ENCODE measurements around the gene FHOD3. TPM values are rescaled to one million over a fixed set of nuclear protein-coding genes. Genes with fewer than 3 reads are reported as not detected.

Gene FHOD3
- total and polyA plus RNA-seq, 3 experiments from 2014 or later = not detected

GRCh38 chr18:36821681-36822080, 524.2 kb downstream of the FHOD3 start:
- Mint-ChIP-seq H3K27ac (peak overlapping the region in 1 of 8 donors; percentile 47), H3K4me3 (no peak overlapping the region), H3K9me3 (no peaks in the 10 kb centered on the region), H3K4me1 (peaks cover 5 to 39% (median 12%) of the 10 kb centered on the region in 3 donors), H3K36me3 (peaks cover 0 to 44% (median 8%) of the 10 kb centered on the region in 3 donors), H3K27me3 (no peaks in the 10 kb centered on the region)
- no peak overlapping the region for H3K4me3 ChIP-seq (ENCODE audit: low read length)
- CTCF ChIA-PET = interaction anchor here (2.1 kb wide), 2 partner anchors 7 to 10 kb away, joined by 6 to 7 read pairs; partner anchors contain the start of genes KIAA1328 and TPGS2
- DNase-seq = no peak
- H3K4me1 ChIP-seq (ENCODE audit: insufficient read depth, low read length) = no peaks in the 10 kb centered on the region
- peaks cover 3% of the 10 kb centered on the region for H3K36me3 ChIP-seq (ENCODE audit: insufficient read depth, low read length)
- H3K27me3 ChIP-seq (ENCODE audit: insufficient read depth, low read length, poor library complexity, severe bottlenecking) = no peaks in the 10 kb centered on the region
- no peaks in the 10 kb centered on the region for H3K9me3 ChIP-seq (ENCODE audit: low read length)
- POLR2A ChIA-PET = no interaction called here
- no peak overlapping the region for H3K27ac ChIP-seq (ENCODE audit: low read depth, low read length)

DNA sequence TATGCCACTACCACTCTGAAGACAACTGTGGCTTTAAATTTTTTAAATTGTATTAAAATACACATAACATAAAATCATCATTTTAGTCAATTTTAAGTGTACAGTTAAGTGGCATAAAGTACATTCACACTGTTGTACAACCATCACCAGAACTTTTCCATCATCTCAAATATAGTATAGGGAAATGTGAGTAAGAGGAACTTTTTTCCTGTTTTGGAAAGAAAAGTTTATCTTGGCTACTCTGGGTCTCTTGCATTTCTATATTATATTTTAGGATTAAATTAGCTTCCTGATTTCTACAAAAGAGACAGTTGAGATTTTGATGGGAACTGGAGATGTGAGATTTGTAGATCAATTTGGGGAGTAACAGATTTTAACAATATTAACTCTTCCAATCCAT, 528.0 kb downstream of the FHOD3 start:
- Histone ChIP-seq H3K9me3 (ENCODE audit: low read length) (no peaks in the 10 kb centered on the region), H3K27ac (ENCODE audit: low read depth, low read length) (no peak overlapping the region), H3K4me1 (ENCODE audit: insufficient read depth, low read length) (peaks cover 17% of the 10 kb centered on the region), H3K4me3 (ENCODE audit: low read length) (no peak overlapping the region), H3K36me3 (ENCODE audit: insufficient read depth, low read length) (no peaks in the 10 kb centered on the region), H3K27me3 (ENCODE audit: insufficient read depth, low read length, poor library complexity, severe bottlenecking) (no peaks in the 10 kb centered on the region)
- Mint-ChIP-seq H3K36me3 (peaks cover 0 to 26% (median 3%) of the 10 kb centered on the region in 3 donors), H3K9me3 (no peaks in the 10 kb centered on the region), H3K4me1 (peaks cover 27 to 58% (median 31%) of the 10 kb centered on the region in 3 donors), H3K4me3 (no peak overlapping the region), H3K27me3 (no peaks in the 10 kb centered on the region), H3K27ac (no peak overlapping the region)
- ChIA-PET POLR2A (no interaction called here), CTCF (no interaction called here)
- DNase-seq = no peak

- no peaks in the 10 kb centered on the region for H3K9me3 ChIP-seq (ENCODE audit: low read length)
- Mint-ChIP-seq H3K4me1 (peaks cover 31 to 60% (median 39%) of the 10 kb centered on the region in 3 donors), H3K9me3 (no peaks in the 10 kb centered on the region), H3K27ac (peak overlapping the region in 2 of 8 donors; percentile 35 to 80), H3K27me3 (no peaks in the 10 kb centered on the region), H3K36me3 (peaks cover 0 to 23% (median 0%) of the 10 kb centered on the region in 3 donors), H3K4me3 (peak overlapping the region in 3 of 7 donors; percentile 16 to 58 (median 56))
- no peak for DNase-seq
- POLR2A ChIA-PET = interaction anchor here (0.6 kb wide), 1 partner anchor 310 kb away, joined by 3 read pairs; no protein-coding TSS in a partner anchor
- CTCF ChIA-PET = no interaction called here
- no peaks in the 10 kb centered on the region for H3K36me3 ChIP-seq (ENCODE audit: insufficient read depth, low read length)
- no peak overlapping the region for H3K4me3 ChIP-seq (ENCODE audit: low read length)
- no peaks in the 10 kb centered on the region for H3K27me3 ChIP-seq (ENCODE audit: insufficient read depth, low read length, poor library complexity, severe bottlenecking)
- peaks cover 17% of the 10 kb centered on the region for H3K4me1 ChIP-seq (ENCODE audit: insufficient read depth, low read length)
- no peak overlapping the region for H3K27ac ChIP-seq (ENCODE audit: low read depth, low read length)
Observed at GRCh38 chr18:36826556-36826955, 529.0 kb downstream of the FHOD3 start.

DNA sequence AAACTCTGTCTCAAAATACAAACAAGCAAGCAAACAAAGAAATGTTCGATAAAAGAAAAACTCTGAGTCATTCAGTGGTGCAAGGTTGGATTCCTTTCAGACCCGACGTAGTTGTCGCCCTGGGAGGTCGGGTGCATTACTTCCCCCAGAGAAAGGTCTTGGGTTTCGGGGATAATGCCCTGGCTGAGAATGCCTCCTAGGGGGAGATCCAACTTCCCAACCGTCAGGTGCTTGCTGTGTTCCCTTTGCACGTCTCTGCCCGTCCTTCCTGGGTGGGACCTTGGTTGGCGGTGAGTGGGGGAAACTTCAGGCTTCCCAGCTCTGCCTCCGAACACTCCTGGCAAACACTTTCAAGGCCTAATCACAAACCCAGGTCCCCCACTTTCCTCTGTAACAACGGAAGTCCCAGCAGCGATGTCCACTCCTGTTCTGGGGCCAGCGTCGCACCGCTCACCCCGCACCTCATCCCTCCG, 530.7 kb downstream of the FHOD3 start:
- Histone ChIP-seq H3K27me3 (ENCODE audit: insufficient read depth, low read length, poor library complexity, severe bottlenecking) (no peaks in the 10 kb centered on the region), H3K4me1 (ENCODE audit: insufficient read depth, low read length) (peaks cover 17% of the 10 kb centered on the region), H3K27ac (ENCODE audit: low read depth, low read length) (peak overlapping the region; percentile 77), H3K36me3 (ENCODE audit: insufficient read depth, low read length) (no peaks in the 10 kb centered on the region), H3K4me3 (ENCODE audit: low read length) (peak overlapping the region; percentile 95), H3K9me3 (ENCODE audit: low read length) (no peaks in the 10 kb centered on the region)
- Mint-ChIP-seq H3K9me3 (no peaks in the 10 kb centered on the region), H3K4me3 (peak overlapping the region; percentile 90 to 99 (median 96)), H3K36me3 (peaks cover 0 to 16% (median 0%) of the 10 kb centered on the region in 3 donors), H3K27ac (peak overlapping the region; percentile 80 to 95 (median 91)), H3K27me3 (no peaks in the 10 kb centered on the region), H3K4me1 (peaks cover 32 to 61% (median 40%) of the 10 kb centered on the region in 3 donors)
- ChIA-PET POLR2A (interaction anchor here (0.9 to 1.4 kb wide), 4 partner anchors 13 to 856 kb away, joined by 3 to 7 read pairs (median 4); partner anchors contain the start of genes ELP2, RMP24 and RPRD1A), CTCF (interaction anchor here (0.7 to 2.2 kb wide), 5 partner anchors 8 to 40 kb away, joined by 4 to 17 read pairs (median 7); no protein-coding TSS in a partner anchor)
- DNase-seq = peak in 3 of 5 donors; percentile 3 to 60 (median 17)

DNA sequence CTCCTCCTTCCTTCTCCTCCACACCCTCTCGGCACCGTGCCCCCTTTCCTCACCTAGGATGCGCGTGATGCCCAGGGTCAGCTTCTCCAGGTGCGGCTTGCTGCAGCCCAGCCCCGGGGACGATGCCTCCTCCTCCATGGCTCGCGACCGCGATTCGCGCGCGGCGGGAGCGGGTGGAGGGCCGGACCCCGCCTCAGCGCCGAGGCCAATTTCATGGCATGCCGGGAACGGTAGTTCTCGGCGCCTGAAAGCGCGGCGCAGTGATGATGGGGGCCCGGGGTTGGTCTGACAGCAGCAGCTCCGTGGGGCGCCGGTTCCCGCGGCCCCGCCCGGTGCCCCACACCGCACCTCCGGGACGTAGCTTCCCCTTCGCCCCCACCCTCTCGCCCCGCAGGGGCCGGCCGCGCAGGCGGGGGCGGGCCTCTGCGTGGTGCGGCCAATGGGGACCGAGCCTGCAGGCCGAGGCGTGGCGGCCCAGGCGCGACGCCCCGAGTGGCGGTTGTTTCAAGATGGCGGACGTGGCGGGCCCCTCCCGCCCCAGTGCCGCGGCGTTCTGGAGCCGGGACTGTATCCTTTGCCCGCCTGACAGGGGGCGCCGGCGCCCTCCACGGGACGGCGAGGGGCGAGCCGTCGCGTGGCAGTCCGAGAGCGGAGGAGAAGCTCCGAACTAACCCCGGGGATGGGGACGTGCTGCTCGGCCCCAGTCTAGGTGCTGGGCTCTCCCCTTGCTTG, 531.3 kb downstream of the FHOD3 start, which contains the start of the genes KIAA1328 and TPGS2:
Gene KIAA1328, plus strand, starts transcription at position 498 of the 732 bp plus-strand sequence. Its CDS starts 12 bp downstream, at position 510.
Gene TPGS2, minus strand, starts transcription at position 373 of the 732 bp plus-strand sequence. Its CDS starts 235 bp downstream, at position 138.
- peak; percentile 82 to 92 (median 88) for DNase-seq
- H3K9me3 Mint-ChIP-seq = no peaks in the 10 kb centered on the region
- CTCF ChIA-PET = interaction anchor here (0.7 to 2.2 kb wide), 6 partner anchors 8 to 101 kb away, joined by 3 to 17 read pairs (median 6); no protein-coding TSS in a partner anchor
- peaks cover 32 to 63% (median 44%) of the 10 kb centered on the region in 3 donors for H3K4me1 Mint-ChIP-seq
- Histone ChIP-seq H3K4me1 (ENCODE audit: insufficient read depth, low read length) (peaks cover 17% of the 10 kb centered on the region), H3K27me3 (ENCODE audit: insufficient read depth, low read length, poor library complexity, severe bottlenecking) (no peaks in the 10 kb centered on the region), H3K36me3 (ENCODE audit: insufficient read depth, low read length) (no peaks in the 10 kb centered on the region), H3K27ac (ENCODE audit: low read depth, low read length) (peak within 1 kb of the TSS; percentile 77), H3K4me3 (ENCODE audit: low read length) (peak within 1 kb of the TSS; percentile 95), H3K9me3 (ENCODE audit: low read length) (no peaks in the 10 kb centered on the region)
- H3K27me3 Mint-ChIP-seq = no peaks in the 10 kb centered on the region
- H3K4me3 Mint-ChIP-seq = peak within 1 kb of the TSS; percentile 90 to 99 (median 96)
- H3K36me3 Mint-ChIP-seq = peaks cover 0 to 16% (median 0%) of the 10 kb centered on the region in 3 donors
- POLR2A ChIA-PET = interaction anchor here (0.9 to 1.4 kb wide), 4 partner anchors 14 to 857 kb away, joined by 3 to 7 read pairs (median 4); partner anchors contain the start of genes ELP2, RMP24 and RPRD1A
- H3K27ac Mint-ChIP-seq = peak within 1 kb of the TSS; percentile 80 to 96 (median 91)

Other genes with a start within 250 kb of the FHOD3 start
- gene RPRD1A, start 230.2 kb upstream of the FHOD3 start, total RNA-seq = 10 to 100 TPM; 22.0 to 23.5 TPM
- gene RPRD1A, start 230.2 kb upstream of the FHOD3 start, polyA plus RNA-seq = 8.7 TPM
- gene SLC39A6, start 168.4 kb upstream of the FHOD3 start, total RNA-seq = 10 to 100 TPM; 43.8 to 44.8 TPM
- 33.1 TPM for gene SLC39A6, start 168.4 kb upstream of the FHOD3 start, polyA plus RNA-seq
- 10 to 100 TPM; 85.8 to 89.6 TPM for gene ELP2, start 167.8 kb upstream of the FHOD3 start, total RNA-seq
- gene ELP2, start 167.8 kb upstream of the FHOD3 start, polyA plus RNA-seq = 64.1 TPM
- gene MOCOS, start 110.2 kb upstream of the FHOD3 start, total RNA-seq = under 1 TPM; 0.04 to 0.13 TPM
- gene MOCOS, start 110.2 kb upstream of the FHOD3 start, polyA plus RNA-seq = 0.07 TPM